Fibroblast of lung (primary cell): ENCODE measurements around the gene C10orf62.
"Not testable (repeated sequence)": the region's sequence is repeated elsewhere in the genome, so short reads cannot be mapped to it uniquely, and the experiment has no call there.

Source experiments
- EZH2 ChIP-seq: IDR thresholded peaks from 2 replicates; pipeline ENCODE4 v1.5.1; 2012; ENCODE audit warnings: low read length, control low read depth, mild to moderate bottlenecking; ENCODE audit errors: missing control alignments
- TF ChIP-seq, protein P1 (sequence below), 2 donors: IDR thresholded peaks in 1 of 2; conservative IDR thresholded peaks in 1 of 2; 1 replicate in 1 of 2; 2 replicates in 1 of 2; pipeline ENCODE4 v1.5.1; 2011 to 2012; ENCODE audit warnings: low read length in 2 of 2, control low read depth in 1 of 2, inconsistent platforms in 1 of 2, low read depth in 1 of 2, mild to moderate bottlenecking in 1 of 2

DNA sequence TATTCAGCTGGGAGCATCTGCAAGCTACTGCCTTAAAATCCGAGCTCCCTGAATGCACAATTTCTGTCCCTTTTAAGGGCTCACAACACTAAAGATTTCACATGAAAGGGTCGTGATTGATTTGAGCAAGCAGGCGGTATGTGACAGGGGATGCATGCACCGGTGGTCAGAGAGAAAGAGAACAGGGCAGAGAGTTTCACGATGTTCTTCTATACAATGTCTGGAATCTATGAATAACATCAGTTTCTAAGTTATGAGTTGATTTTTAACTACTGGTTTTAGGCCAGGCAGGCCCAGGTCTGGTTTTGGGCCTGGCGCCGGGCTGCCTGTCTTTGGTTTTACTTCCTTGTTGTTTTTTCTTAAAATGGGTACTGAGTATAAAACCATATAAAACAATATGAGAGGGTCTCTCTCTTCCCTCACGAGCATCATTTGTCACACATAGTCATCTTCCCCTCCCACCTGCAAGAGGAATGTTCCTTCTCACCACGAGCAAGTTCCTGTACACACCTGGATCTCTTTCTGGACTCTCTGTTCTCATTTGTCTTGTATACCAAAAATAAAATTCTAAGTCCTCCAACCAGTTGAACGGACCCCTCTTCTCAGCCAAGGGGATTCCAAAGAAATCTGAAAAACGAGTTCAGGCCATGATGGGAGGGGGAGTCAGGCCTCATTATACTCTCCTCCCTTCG is 28.0 kb upstream of the C10orf62 start:
- TF ChIP-seq, protein P1, sequence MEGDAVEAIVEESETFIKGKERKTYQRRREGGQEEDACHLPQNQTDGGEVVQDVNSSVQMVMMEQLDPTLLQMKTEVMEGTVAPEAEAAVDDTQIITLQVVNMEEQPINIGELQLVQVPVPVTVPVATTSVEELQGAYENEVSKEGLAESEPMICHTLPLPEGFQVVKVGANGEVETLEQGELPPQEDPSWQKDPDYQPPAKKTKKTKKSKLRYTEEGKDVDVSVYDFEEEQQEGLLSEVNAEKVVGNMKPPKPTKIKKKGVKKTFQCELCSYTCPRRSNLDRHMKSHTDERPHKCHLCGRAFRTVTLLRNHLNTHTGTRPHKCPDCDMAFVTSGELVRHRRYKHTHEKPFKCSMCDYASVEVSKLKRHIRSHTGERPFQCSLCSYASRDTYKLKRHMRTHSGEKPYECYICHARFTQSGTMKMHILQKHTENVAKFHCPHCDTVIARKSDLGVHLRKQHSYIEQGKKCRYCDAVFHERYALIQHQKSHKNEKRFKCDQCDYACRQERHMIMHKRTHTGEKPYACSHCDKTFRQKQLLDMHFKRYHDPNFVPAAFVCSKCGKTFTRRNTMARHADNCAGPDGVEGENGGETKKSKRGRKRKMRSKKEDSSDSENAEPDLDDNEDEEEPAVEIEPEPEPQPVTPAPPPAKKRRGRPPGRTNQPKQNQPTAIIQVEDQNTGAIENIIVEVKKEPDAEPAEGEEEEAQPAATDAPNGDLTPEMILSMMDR (conservative IDR thresholded peaks at IDR 0.05 in 1 of 2, IDR thresholded peaks at IDR 0.05 in 1 of 2; ENCODE audit: low read depth in 1 of 2, low read length in 2 of 2), result not testable (repeated sequence)
- not testable (repeated sequence) for TF ChIP-seq EZH2
